ENCODE measurements around the gene SEC63. TPM values are rescaled to one million over a fixed set of nuclear protein-coding genes. Genes with fewer than 3 reads are reported as not detected.
A peak's percentile ranks its signal among the peaks of the same experiment; 100 is the strongest.

SEC63 gene
- total RNA-seq, 2 donors from 2014 or later = 64.9 to 66.1 TPM

DNA sequence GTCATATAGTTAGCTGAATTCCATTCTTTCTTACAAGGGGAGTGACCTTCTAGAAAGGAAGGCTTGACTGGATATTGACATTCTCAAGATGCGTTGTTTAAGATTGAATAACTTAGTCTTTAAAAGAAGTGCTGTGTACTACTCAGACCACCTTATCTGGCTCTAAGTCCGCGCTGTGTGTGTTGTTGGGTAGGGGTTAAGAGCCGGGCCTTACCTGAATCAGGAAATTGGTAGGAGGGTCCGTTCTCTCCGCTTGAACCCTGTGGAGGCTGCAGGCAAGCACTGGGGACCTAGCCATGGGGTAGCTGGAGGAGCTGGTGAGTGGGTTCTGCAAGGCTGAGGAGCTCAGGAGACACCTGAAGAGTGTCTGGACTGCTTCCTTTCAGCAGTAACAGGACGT is 124.9 kb downstream of the SEC63 start:
- intact Hi-C loops (cut with DNase I, micrococcal nuclease) = no loop called here

GRCh38 chr6:107832151-107833056 is 125.6 kb downstream of the SEC63 start:
- intact Hi-C loops (cut with DNase I, micrococcal nuclease) = no loop called here
- DNase-seq (no peak), ATAC-seq (no peak)

More for the DNA sequence above, 124.9 kb downstream of the SEC63 start:
- no peak for DNase-seq
- no peak for ATAC-seq

DNA sequence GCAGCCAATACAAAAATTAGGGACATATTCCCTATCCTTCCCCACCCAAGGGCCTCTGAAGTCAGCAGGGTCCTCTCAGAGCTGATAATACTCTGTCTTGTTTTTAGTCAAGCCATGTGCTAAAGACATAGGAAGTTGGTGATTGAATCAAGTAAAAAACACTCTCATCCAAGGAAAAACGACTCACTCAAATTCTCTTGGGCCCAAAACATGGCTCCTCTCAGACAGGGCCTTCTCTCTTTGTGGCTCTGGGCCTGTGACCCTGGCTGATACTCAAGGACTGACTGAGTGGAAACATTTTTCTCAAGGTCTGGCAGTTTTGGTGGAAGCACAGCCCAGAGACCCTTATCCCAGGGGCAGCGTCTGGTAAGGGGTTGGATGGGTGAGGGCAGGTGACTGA is 127.9 kb downstream of the SEC63 start:
- no peak for ATAC-seq
- no peak for DNase-seq
- intact Hi-C loops (cut with DNase I, micrococcal nuclease) = no loop called here

DNA sequence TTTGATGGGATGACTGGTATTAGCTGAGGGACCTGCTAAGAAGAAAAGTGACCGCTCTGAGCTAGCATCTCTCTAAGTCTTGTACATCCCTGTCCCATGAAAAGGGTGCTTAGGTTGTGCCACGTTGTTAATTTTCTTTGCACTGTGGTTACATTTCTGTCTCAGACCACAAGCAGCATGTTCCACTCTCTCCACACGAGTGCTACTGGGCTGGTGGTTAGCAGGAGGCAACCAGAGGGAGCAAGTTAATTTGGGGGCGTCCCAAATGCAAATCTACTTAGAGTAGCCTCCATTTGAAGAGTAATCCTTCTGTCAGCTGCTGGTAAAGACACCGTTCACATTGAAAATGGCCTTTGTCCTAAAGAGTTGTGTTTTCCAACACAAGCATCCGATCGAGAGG is 130.5 kb downstream of the SEC63 start:
- ATAC-seq = no peak
- DNase-seq = no peak

DNA sequence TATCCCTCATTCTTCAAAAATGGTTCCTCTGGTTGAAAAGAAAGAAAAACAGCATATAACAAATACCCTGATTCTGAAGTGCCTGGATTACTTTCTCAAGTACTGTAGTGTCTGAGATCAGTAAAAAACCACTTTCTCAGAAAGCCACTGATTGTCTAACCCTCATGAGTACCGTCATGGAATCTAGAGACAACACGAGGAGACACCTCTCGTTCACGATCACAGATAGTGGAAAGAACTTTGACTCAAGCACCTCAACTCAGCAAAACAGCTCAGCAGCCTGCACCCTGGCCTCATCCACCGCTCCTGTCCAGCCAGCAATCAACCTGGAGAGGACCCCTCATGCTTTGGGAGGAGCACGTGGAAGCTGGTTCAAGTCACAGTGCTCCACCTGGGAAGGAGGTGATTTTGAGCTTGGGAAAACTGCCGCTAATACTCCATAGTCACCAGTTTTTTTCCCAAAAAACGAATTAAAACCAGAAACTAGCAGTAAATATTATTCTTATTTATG is 134.9 kb downstream of the SEC63 start:
- DNase-seq = no peak
- intact Hi-C loops (cut with DNase I, micrococcal nuclease) = no loop called here
- no peak for ATAC-seq

More for the DNA sequence above, 130.5 kb downstream of the SEC63 start:
- intact Hi-C loops (cut with DNase I, micrococcal nuclease) = no loop called here

DNA sequence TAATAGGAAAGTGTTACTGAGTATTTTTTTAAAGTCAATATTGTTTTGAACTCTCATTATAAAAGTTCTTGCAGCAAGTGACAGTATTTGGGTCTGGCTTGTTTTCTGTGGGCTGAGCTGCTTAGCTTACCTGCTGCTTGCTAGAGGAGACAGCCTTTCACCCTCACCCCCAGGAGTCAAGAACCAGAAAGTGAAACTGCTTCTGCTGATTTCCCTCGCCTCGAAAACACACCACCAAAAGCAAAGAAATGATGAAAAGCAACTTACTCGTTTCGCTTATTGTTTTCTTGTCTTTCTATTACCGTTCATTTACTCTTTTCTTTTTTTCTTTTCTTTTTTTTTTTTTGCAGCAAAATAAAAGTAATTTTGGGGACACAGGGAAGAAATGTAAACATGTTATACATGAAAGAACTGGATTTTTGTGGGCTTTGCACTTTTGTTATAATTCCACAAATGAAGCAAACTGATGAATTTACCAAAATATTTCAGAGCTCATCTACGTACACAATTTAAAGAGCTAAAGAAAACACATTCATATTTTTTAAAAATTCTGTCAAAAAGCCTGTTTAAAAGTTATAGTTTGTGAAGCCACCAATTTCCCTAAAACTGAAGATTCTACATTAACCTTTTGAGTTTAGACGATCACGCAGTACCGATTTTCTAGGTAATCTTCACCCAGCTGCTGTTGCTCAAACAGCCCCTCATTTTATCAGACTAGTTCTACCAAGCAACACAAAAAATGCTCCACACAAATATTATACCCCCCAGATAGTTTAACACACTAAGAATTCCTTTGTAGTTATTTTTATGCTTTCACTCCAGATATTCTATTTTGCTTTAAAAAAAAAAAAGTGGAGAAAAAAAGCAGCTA is 135.6 kb downstream of the SEC63 start:
- DNase-seq (no peak), ATAC-seq (peak; percentile 32)
- intact Hi-C loops (cut with DNase I, micrococcal nuclease) = no loop called here

- no peak for ATAC-seq
- intact Hi-C loops (cut with DNase I, micrococcal nuclease) = no loop called here
These were observed 136.4 kb downstream of the SEC63 start for GRCh38 chr6:107821591-107821990.

DNA sequence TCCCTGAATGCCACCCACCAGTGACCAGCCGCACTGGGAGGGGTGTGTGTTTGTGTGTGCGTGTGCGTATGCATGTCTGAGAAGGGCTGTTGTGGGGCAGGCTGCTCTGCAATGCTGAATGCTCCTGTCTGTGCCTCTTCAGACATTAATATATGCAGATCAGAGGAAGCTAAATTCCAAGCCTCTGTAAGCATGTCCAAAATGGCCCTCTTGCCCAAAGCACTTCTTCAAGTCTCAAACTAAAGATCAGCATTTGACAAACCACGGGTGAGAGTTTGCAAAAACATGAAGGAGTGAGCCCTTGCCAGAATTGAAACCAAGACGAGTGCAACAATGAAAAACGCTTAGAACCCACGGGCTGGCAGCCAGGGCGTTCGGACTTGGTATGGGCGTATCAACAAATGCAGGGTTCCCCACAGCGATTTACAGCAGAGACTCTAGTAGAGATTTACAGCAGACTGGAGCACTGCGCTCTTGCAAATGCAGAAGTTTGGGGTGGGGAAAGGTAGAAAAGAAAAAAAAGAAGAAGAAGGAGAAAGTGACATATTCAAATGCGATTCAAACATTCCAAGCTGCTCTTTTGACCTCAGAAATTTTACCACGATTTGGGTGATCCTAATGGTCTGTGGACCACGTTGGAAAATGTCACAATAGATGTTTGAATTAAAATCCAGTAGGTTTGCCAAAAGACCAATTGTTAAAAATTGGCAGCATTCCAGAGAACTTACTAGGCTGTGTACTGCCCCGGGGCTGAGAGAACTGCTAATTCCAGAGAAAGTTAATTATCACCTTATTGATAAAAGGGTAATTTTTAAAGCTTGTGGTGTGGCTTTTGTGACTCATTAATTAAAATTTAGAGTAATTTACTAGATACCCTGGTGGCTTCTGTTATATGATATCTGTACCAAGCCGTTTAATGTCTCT is 137.4 kb downstream of the SEC63 start:
- ATAC-seq = peak; percentile 32
- intact Hi-C loops (cut with DNase I, micrococcal nuclease) = no loop called here
- no peak for DNase-seq

More at GRCh38 chr6:107821591-107821990, 136.4 kb downstream of the SEC63 start:
- DNase-seq = no peak

- intact Hi-C loops (cut with DNase I, micrococcal nuclease) = no loop called here
- DNase-seq (no peak), ATAC-seq (no peak)
These were observed 138.1 kb downstream of the SEC63 start for GRCh38 chr6:107819964-107820337.

DNA sequence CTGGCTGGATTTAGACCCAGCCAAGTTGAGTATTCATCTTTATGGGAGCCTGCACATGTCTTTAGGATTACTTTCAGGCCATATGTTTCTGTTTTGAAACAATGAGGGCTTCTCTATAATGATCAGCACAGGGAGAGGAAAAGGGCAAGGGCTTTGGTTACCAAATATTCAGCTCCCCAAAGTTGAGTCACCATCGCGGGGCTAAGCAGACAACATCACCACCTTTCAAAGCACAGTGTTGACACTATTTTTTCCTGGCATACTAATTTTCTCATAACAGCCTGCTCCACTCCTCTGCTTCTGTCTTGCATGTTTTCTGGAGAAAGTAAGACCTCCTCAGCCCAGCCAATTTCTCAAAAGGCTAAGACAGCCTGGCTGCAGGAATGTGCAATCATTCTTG is 138.8 kb downstream of the SEC63 start:
- ATAC-seq = no peak
- no peak for DNase-seq
- intact Hi-C loops (cut with DNase I, micrococcal nuclease) = no loop called here

DNA sequence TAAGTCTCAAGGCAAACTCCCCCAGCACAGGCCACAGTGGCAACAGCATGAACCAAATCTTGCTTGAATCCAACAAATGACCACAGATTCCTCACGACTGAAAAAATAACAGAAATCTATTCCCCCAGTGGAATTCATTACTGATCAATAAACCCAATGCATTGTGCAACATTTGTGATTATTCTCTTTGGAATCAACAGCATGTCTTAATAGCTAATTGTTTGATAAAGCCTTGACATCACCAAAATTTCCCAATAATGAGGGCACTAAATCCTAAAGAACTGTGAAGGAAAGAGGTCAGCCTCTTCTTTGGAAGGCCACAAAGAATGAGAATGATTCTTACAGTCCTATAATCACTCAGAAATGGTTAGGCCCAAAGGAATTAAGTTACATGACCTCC is 139.7 kb downstream of the SEC63 start:
- no peak for ATAC-seq
- intact Hi-C loops (cut with DNase I, micrococcal nuclease) = no loop called here
- no peak for DNase-seq

- ATAC-seq (no peak), DNase-seq (no peak)
- intact Hi-C loops (cut with DNase I, micrococcal nuclease) = no loop called here
These were observed 140.2 kb downstream of the SEC63 start for GRCh38 chr6:107817784-107818183.

Other genes with a start within 250 kb of the SEC63 start
- 1 to 10 TPM; 2.2 to 3.4 TPM for gene SCML4, start 133.9 kb downstream of the SEC63 start, total RNA-seq
- 10 to 100 TPM; 25.0 to 32.0 TPM for gene OSTM1, start 116.5 kb upstream of the SEC63 start, total RNA-seq
- gene NR2E1, start 207.8 kb upstream of the SEC63 start, total RNA-seq = not detected